Astrocyte of the cerebellum (primary cell): Measurements from ENCODE around the gene CHAT.

ENCODE experiments used
- DNase-seq: peaks from one replicate; pipeline ENCODE4 v3.0.0-alpha.2; 2011; ENCODE audit warnings: low read depth
- H3K4me3 ChIP-seq: 2 replicates; pipeline ENCODE4 v1.5.1; 2011; ENCODE audit warnings: mild to moderate bottlenecking, low read depth, low read length, moderate library complexity
- in situ Hi-C: cut with HindIII; loops from 2 replicates; pipeline ENCODE4 v1.10.0; 2017; ENCODE audit warnings: low sequenced_read_pairs
- TF ChIP-seq, protein P1 (sequence below): IDR thresholded peaks from 2 replicates; pipeline ENCODE4 v1.5.1; 2012; ENCODE audit warnings: low read length, low read depth, moderate library complexity, mild to moderate bottlenecking; ENCODE audit errors: missing control alignments

Gene CHAT

DNA sequence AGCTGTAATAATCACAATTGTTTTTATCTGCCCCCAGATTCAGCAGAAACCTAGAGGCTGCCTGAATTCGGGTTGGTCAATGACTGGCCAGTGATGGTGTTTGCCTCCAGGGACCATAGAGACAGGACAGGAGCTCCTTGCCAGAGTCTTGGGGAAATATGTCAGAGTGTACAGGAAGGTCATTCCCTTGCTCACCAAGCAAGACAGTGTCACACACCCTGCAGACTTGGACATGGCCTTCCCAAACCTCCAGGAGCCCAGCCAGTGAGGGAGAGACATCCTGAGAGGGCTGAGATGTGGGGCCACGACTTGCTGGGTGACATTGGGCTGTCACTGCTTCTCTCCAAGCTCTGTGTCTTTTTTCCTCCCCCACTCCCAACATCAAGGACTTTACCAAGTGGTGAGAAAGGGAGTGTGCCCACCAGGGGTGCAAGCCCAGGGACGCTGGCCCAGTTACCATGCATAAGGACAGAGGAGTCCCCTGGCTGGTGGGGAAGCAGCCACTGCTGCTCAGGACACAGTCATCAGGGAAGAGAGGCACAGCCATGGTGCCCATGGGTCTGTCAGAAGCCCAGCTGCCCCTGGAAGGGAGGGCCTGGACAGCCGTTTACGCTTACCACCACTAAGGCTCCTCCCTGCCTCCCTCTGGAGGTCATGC lies 40.3 kb downstream of the CHAT start:
- in situ Hi-C loops = no loop called here
- no peak for DNase-seq
- H3K4me3 ChIP-seq = no peak overlapping the region
- TF ChIP-seq, protein P1, sequence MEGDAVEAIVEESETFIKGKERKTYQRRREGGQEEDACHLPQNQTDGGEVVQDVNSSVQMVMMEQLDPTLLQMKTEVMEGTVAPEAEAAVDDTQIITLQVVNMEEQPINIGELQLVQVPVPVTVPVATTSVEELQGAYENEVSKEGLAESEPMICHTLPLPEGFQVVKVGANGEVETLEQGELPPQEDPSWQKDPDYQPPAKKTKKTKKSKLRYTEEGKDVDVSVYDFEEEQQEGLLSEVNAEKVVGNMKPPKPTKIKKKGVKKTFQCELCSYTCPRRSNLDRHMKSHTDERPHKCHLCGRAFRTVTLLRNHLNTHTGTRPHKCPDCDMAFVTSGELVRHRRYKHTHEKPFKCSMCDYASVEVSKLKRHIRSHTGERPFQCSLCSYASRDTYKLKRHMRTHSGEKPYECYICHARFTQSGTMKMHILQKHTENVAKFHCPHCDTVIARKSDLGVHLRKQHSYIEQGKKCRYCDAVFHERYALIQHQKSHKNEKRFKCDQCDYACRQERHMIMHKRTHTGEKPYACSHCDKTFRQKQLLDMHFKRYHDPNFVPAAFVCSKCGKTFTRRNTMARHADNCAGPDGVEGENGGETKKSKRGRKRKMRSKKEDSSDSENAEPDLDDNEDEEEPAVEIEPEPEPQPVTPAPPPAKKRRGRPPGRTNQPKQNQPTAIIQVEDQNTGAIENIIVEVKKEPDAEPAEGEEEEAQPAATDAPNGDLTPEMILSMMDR = no peak

DNA sequence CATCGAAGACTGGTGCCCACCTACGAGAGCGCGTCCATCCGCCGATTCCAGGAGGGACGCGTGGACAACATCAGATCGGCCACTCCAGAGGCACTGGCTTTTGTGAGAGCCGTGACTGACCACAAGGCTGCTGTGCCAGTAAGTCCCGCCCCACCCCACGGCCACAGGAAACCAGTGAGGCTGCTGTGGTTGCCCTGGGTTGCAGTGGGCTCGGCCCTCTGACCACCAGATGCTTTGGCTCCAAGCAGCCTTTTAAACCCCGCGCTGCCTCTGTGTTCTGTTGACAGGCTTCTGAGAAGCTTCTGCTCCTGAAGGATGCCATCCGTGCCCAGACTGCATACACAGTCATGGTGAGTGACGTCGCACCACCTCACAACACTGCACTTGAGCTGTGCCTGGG lies 41.3 kb downstream of the CHAT start:
- H3K4me3 ChIP-seq = no peak overlapping the region
- DNase-seq = no peak
- in situ Hi-C loops = loop anchor here (5.0 kb wide), 1 partner anchor 37 kb away; no protein-coding TSS in a partner anchor
- TF ChIP-seq, protein P1 = no peak

GRCh38 chr10:49656845-49657493 lies 43.1 kb downstream of the CHAT start:
- TF ChIP-seq, protein P1 = no peak
- H3K4me3 ChIP-seq = no peak overlapping the region
- no peak for DNase-seq
- in situ Hi-C loops = loop anchor here (5.0 kb wide), 1 partner anchor 35 kb away; no protein-coding TSS in a partner anchor

DNA sequence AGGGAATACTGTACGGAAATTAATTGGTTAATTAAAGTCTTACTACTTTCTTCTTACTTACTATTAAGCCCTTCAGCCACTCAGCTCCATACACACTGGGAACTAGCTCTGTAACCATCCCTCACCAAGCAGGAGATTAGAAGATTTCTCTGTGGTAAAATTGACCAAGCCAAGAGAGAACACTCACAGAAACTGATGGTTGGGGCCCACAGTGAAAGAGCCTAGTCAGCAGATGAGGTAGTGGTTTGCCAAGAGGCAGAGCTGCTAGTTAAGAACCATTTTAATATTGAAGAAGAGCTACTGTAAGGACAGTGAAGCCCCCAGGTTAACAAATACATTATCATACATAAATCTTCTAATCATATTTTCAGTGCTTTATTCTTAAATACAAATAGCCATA lies 43.8 kb downstream of the CHAT start:
- TF ChIP-seq, protein P1 = no peak
- in situ Hi-C loops = loop anchor here (5.0 kb wide), 1 partner anchor 35 kb away; no protein-coding TSS in a partner anchor
- DNase-seq = no peak
- H3K4me3 ChIP-seq = no peak overlapping the region

DNA sequence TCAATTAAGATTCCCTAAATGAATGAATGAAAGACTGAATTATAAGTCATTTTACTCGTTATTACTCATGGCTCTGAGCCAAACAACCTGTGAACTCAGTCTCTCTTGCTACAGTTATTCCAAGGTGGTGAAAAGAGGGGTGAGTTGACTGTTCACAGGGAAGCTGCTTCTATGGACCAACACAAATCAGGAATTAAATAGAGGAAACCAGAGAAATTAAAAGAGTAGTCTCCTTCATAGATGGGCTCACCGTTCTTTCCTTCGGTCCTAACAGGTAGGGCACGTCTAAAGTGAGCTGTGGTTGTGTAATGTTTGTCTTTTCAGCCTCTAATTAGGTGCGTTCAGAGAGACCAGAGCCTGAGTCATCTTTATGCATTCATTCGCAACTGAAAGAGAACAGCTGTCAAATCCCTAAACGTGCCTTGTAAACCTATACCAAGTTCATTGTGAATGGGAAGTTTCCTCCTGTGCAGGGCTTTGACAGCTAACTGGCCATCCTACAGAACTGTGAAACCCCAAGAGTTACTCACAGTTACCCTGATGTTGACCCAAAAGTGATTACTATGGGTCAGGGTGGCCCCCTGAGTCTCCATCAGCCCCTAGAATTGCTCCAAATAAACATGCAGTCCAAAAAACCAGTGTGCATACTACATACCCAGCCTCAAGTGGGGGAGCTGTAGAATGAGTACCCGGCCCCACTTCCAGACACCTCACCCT lies 47.5 kb downstream of the CHAT start:
- in situ Hi-C loops = no loop called here
- TF ChIP-seq, protein P1 = no peak
- H3K4me3 ChIP-seq = no peak overlapping the region
- DNase-seq = no peak

DNA sequence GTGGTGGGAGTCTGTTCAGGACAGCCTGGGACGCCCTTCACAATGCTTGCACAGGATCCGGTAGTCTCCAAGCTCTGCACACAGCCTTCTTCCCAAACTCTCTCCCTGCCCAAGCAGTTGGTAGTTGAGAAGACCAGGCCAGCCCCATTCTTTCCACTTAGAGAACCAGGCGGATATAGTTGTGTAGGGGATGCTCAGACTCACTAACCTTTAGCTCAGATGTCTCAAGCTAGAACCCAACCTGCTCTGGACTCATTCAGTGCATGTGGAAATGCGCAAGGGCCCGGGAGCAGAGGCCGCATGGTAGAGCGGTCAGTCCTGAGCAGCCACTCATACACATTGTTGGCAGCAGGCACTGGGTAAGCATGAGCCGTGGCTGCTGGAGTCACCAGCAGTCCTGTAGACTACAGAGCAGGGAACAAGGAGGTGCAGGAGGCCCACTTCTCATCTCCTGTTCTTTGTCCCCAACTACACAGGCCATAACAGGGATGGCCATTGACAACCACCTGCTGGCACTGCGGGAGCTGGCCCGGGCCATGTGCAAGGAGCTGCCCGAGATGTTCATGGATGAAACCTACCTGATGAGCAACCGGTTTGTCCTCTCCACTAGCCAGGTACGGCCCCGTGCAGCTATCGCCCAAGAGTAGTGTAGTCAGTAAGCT lies 48.5 kb downstream of the CHAT start:
- DNase-seq = no peak
- TF ChIP-seq, protein P1 = no peak
- no peak overlapping the region for H3K4me3 ChIP-seq
- in situ Hi-C loops = no loop called here
